ENCODE measurements around the gene RNH1. TPM values are rescaled to one million over a fixed set of nuclear protein-coding genes. Genes with fewer than 3 reads are reported as not detected.
A peak's percentile ranks its signal among the peaks of the same experiment; 100 is the strongest.

RNH1 gene
- total RNA-seq, 1 donor from 2014 or later = 361 TPM

- peak overlapping the region; percentile 87 for H3K4me3 ChIP-seq (ENCODE audit: low read depth, low read length)
- peaks cover 29% of the 10 kb centered on the region for H3K36me3 ChIP-seq (ENCODE audit: control insufficient read depth, insufficient read depth, low read length)
- FAIRE-seq (no peak), DNase-seq (ENCODE audit: low read depth) (no peak)
- no peak for TF ChIP-seq CTCF (IDR thresholded peaks at IDR 0.05; ENCODE audit: insufficient read depth, low read length, severe bottlenecking)
- H3K27me3 ChIP-seq (ENCODE audit: control insufficient read depth, insufficient read depth, low read length) = no peaks in the 10 kb centered on the region
Measured at GRCh38 chr11:535210-535518, 28.1 kb upstream of the RNH1 start.

GRCh38 chr11:534396-535209 lies 27.6 kb upstream of the RNH1 start:
- FAIRE-seq = no peak

GRCh38 chr11:533586-534395 lies 26.7 kb upstream of the RNH1 start:
- Histone ChIP-seq H3K36me3 (ENCODE audit: control insufficient read depth, insufficient read depth, low read length) (peaks cover 29% of the 10 kb centered on the region), H3K27me3 (ENCODE audit: control insufficient read depth, insufficient read depth, low read length) (no peaks in the 10 kb centered on the region), H3K4me3 (ENCODE audit: low read depth, low read length) (peak overlapping the region; percentile 87)
- no peak for TF ChIP-seq CTCF (IDR thresholded peaks at IDR 0.05; ENCODE audit: insufficient read depth, low read length, severe bottlenecking)
- DNase-seq (ENCODE audit: low read depth) (no peak), FAIRE-seq (no peak)

More at GRCh38 chr11:534396-535209, 27.6 kb upstream of the RNH1 start:
- Histone ChIP-seq H3K36me3 (ENCODE audit: control insufficient read depth, insufficient read depth, low read length) (peaks cover 29% of the 10 kb centered on the region), H3K27me3 (ENCODE audit: control insufficient read depth, insufficient read depth, low read length) (no peaks in the 10 kb centered on the region), H3K4me3 (ENCODE audit: low read depth, low read length) (peak overlapping the region; percentile 87)
- peak; percentile 12 for TF ChIP-seq CTCF (IDR thresholded peaks at IDR 0.05; ENCODE audit: insufficient read depth, low read length, severe bottlenecking)
- peak; percentile 89 for DNase-seq (ENCODE audit: low read depth)

GRCh38 chr11:532986-533585 lies 26.0 kb upstream of the RNH1 start:
- TF ChIP-seq CTCF (IDR thresholded peaks at IDR 0.05; ENCODE audit: insufficient read depth, low read length, severe bottlenecking) = no peak
- FAIRE-seq (no peak), DNase-seq (ENCODE audit: low read depth) (no peak)
- H3K4me3 ChIP-seq (ENCODE audit: low read depth, low read length) = no peak overlapping the region
- H3K36me3 ChIP-seq (ENCODE audit: control insufficient read depth, insufficient read depth, low read length) = peaks cover 29% of the 10 kb centered on the region
- H3K27me3 ChIP-seq (ENCODE audit: control insufficient read depth, insufficient read depth, low read length) = no peaks in the 10 kb centered on the region

- H3K4me3 ChIP-seq (ENCODE audit: low read depth, low read length) = no peak overlapping the region
- no peak for DNase-seq (ENCODE audit: low read depth)
- FAIRE-seq = no peak
- no peak for TF ChIP-seq CTCF (IDR thresholded peaks at IDR 0.05; ENCODE audit: insufficient read depth, low read length, severe bottlenecking)
- no peaks in the 10 kb centered on the region for H3K27me3 ChIP-seq (ENCODE audit: control insufficient read depth, insufficient read depth, low read length)
- H3K36me3 ChIP-seq (ENCODE audit: control insufficient read depth, insufficient read depth, low read length) = peaks cover 29% of the 10 kb centered on the region
Measured at GRCh38 chr11:532527-532985, 25.5 kb upstream of the RNH1 start.

Data from bronchial epithelial cell (primary cell).